ENCODE results near the gene SEC14L5. TPM values are rescaled to one million over a fixed set of nuclear protein-coding genes. Genes with fewer than 3 reads are reported as not detected.

The SEC14L5 gene
- total and polyA plus RNA-seq, 2 of the 4 experiments (the other 2 are of a cell fraction), result 0.07 TPM; not detected in 1

GRCh38 chr16:5006348-5007193 lies 48.4 kb downstream of the SEC14L5 start:
- H3K4me2 ChIP-seq (ENCODE audit: low read depth, low read length), result no peak overlapping the region
- WGBS, 2 experiments (ENCODE audit: extremely low coverage in 2 of 2, insufficient read length in 1 of 2), result 78% methylated on average over 6 of the region's 22 CpGs; no CpG with 5 or more reads in 1 of the 2 experiments
- no peak overlapping the region for H4K91ac ChIP-seq (ENCODE audit: insufficient read depth, low read depth, low read length)
- no peak overlapping the region for H3K23ac ChIP-seq (ENCODE audit: low read depth, low read length)
- no peak overlapping the region for H2BK20ac ChIP-seq (ENCODE audit: low read depth, low read length)
- H2BK120ac ChIP-seq (ENCODE audit: low read depth, low read length), result no peak overlapping the region
- no peaks in the 10 kb centered on the region for H3K36me3 ChIP-seq (ENCODE audit: control insufficient read depth, insufficient read depth, low read length)
- no peak overlapping the region for H3K4ac ChIP-seq (ENCODE audit: low read depth, low read length)
- no peaks in the 10 kb centered on the region for H4K20me1 ChIP-seq (ENCODE audit: insufficient read depth, low read length)
- H2AK9ac ChIP-seq (replicated peaks; ENCODE audit: low read depth, low read length, poor library complexity), result no peak overlapping the region
- H2BK15ac ChIP-seq (ENCODE audit: low read depth, low read length), result no peak overlapping the region
- H2AK5ac ChIP-seq (ENCODE audit: low read depth, low read length), result no peak overlapping the region
- no peak overlapping the region for H3K4me3 ChIP-seq (ENCODE audit: insufficient read depth, low read depth, low read length)
- H3K56ac ChIP-seq (ENCODE audit: extremely low read depth, insufficient read depth, low read length), result no peak overlapping the region
- H3K4me1 ChIP-seq (ENCODE audit: control insufficient read depth, insufficient read depth, low read length), result no peaks in the 10 kb centered on the region
- H4K5ac ChIP-seq (ENCODE audit: low read depth, low read length), result no peak overlapping the region
- ATAC-seq (ENCODE audit: low read depth), result no peak
- H3K9ac ChIP-seq (ENCODE audit: low read depth, low read length), result no peak overlapping the region
- ChIA-PET CTCF (no interaction called here), POLR2A (ENCODE audit: unreplicated experiment) (interaction anchor here (0.6 kb wide), 1 partner anchor 204 kb away, joined by 4 read pairs; the partner anchor contains the start of gene ROGDI)
- no peaks in the 10 kb centered on the region for H3K9me3 ChIP-seq (ENCODE audit: control insufficient read depth, insufficient read depth, low read length)
- peak overlapping the region; percentile 58 for H2AFZ ChIP-seq (replicated peaks; ENCODE audit: low read length, poor library complexity)
- no peaks in the 10 kb centered on the region for H3K79me1 ChIP-seq (ENCODE audit: low read depth in 1 of 2, low read length in 2 of 2)
- H2BK5ac ChIP-seq (ENCODE audit: low read depth, low read length, poor library complexity, severe bottlenecking), result no peak overlapping the region
- no peak overlapping the region for H3K27ac ChIP-seq (ENCODE audit: insufficient read depth, low read length)
- H3K14ac ChIP-seq (replicated peaks; ENCODE audit: low read depth, low read length), result no peak overlapping the region
- H4K8ac ChIP-seq (ENCODE audit: low read depth in 2 of 2, low read length in 2 of 2), result no peak overlapping the region
- no peak overlapping the region for H3K18ac ChIP-seq (ENCODE audit: low read depth, low read length)
- intact Hi-C loops (cut with micrococcal nuclease) (no loop called here), in situ Hi-C loops (cut with MboI; ENCODE audit: low sequenced_read_pairs) (no loop called here), dilution Hi-C loops (cut with HindIII; ENCODE audit: low sequenced_read_pairs, unreplicated experiment) (no loop called here)
- no peaks in the 10 kb centered on the region for H3K9me1 ChIP-seq (ENCODE audit: insufficient read depth, low read length)
- no TSS peak for BruUV-seq (replicated peaks)
- TF ChIP-seq MAFK (IDR thresholded peaks at IDR 0.05; ENCODE audit: low read depth, low read length), result no peak
- DNase-seq, result no peak
- H3K27me3 ChIP-seq (ENCODE audit: control insufficient read depth, insufficient read depth, low read length), result peaks cover 25% of the 10 kb centered on the region
